ENCODE results near the gene GRIK4.

GRCh38 chr11:120818097-120818496 is 306.5 kb downstream of the GRIK4 start:
- TF ChIP-seq CTCF (IDR thresholded peaks at IDR 0.05) (no peak), EZH2 (IDR thresholded peaks at IDR 0.05) (no peak), EZH2phosphoT487 (IDR thresholded peaks at IDR 0.05) (no peak)
